Chondrocyte (in vitro differentiated cells): Measurements from ENCODE around the gene TBX15. TPM values are rescaled to one million over a fixed set of nuclear protein-coding genes. Genes with fewer than 3 reads are reported as not detected.

Experiments
- DNase-seq: peaks from one replicate; pipeline ENCODE4 v3.0.0; 2021; ENCODE audit warnings: mixed read lengths, low spot score
- H3K27ac Mint-ChIP-seq: one replicate; pipeline ENCODE4 v1.8.0; 2021; ENCODE audit warnings: mild to moderate bottlenecking, moderate library complexity, mixed read lengths; ENCODE audit not compliant: unreplicated experiment
- H3K27me3 Mint-ChIP-seq: 2 replicates; pipeline ENCODE4 v1.8.0; 2021; ENCODE audit warnings: low read depth, mixed read lengths
- H3K36me3 Mint-ChIP-seq: 2 replicates; pipeline ENCODE4 v1.8.0; 2021; ENCODE audit warnings: low read depth, mixed read lengths
- H3K4me1 Mint-ChIP-seq: 2 replicates; pipeline ENCODE4 v1.8.0; 2021; ENCODE audit warnings: low read depth, mild to moderate bottlenecking, mixed read lengths
- H3K4me3 Mint-ChIP-seq: one replicate; pipeline ENCODE4 v1.8.0; 2021; ENCODE audit warnings: mild to moderate bottlenecking, moderate library complexity, mixed read lengths; ENCODE audit not compliant: unreplicated experiment
- H3K9me3 Mint-ChIP-seq: 2 replicates; pipeline ENCODE4 v1.8.0; 2021; ENCODE audit warnings: low read depth, mixed read lengths
- CTCF ChIP-seq: fragments of 200-600 bp; sonication (generic); IDR thresholded peaks from 2 replicates; pipeline ENCODE4 v1.5.0; 2021; ENCODE audit warnings: antibody characterized with exemption, mild to moderate bottlenecking, moderate library complexity
- total RNA-seq: library from RNA; stranded (reverse); gene quantifications from 3 replicates; pipeline ENCODE4 v1.2.1, GENCODE V29; 2021

Gene TBX15
- total RNA-seq, 1 donor from 2014 or later = 41.0 TPM

GRCh38 chr1:118986555-118987467 lies 1.3 kb downstream of the TBX15 start:
- H3K36me3 Mint-ChIP-seq = peaks cover 20% of the 10 kb centered on the region
- H3K4me3 Mint-ChIP-seq = peak overlapping the region; percentile 99
- peak overlapping the region; percentile 100 for H3K27ac Mint-ChIP-seq
- no peak for TF ChIP-seq CTCF
- H3K9me3 Mint-ChIP-seq = no peaks in the 10 kb centered on the region
- DNase-seq = no peak
- H3K27me3 Mint-ChIP-seq = peaks cover 6% of the 10 kb centered on the region
- H3K4me1 Mint-ChIP-seq = peaks cover 67% of the 10 kb centered on the region

GRCh38 chr1:118985640-118986554 lies 2.2 kb downstream of the TBX15 start:
- H3K4me3 Mint-ChIP-seq = peak overlapping the region; percentile 99
- peak overlapping the region; percentile 100 for H3K27ac Mint-ChIP-seq
- TF ChIP-seq CTCF = no peak
- DNase-seq = no peak
- no peaks in the 10 kb centered on the region for H3K9me3 Mint-ChIP-seq
- H3K36me3 Mint-ChIP-seq = peaks cover 20% of the 10 kb centered on the region
- peaks cover 75% of the 10 kb centered on the region for H3K4me1 Mint-ChIP-seq
- peaks cover 5% of the 10 kb centered on the region for H3K27me3 Mint-ChIP-seq

- Mint-ChIP-seq H3K27me3 (peaks cover 4% of the 10 kb centered on the region), H3K36me3 (peaks cover 20% of the 10 kb centered on the region)
Observed at GRCh38 chr1:118984722-118985639, 3.2 kb downstream of the TBX15 start.

GRCh38 chr1:118984086-118984721 lies 3.9 kb downstream of the TBX15 start:
- Mint-ChIP-seq H3K27me3 (peaks cover 5% of the 10 kb centered on the region), H3K9me3 (no peaks in the 10 kb centered on the region), H3K4me3 (peak overlapping the region; percentile 99), H3K27ac (peak overlapping the region; percentile 100), H3K36me3 (peaks cover 21% of the 10 kb centered on the region), H3K4me1 (peaks cover 74% of the 10 kb centered on the region)
- peak; percentile 39 for TF ChIP-seq CTCF
- DNase-seq = no peak

More at GRCh38 chr1:118984722-118985639, 3.2 kb downstream of the TBX15 start:
- DNase-seq = no peak
- H3K27ac Mint-ChIP-seq = peak overlapping the region; percentile 100
- no peaks in the 10 kb centered on the region for H3K9me3 Mint-ChIP-seq
- TF ChIP-seq CTCF = no peak
- H3K4me1 Mint-ChIP-seq = peaks cover 76% of the 10 kb centered on the region
- peak overlapping the region; percentile 99 for H3K4me3 Mint-ChIP-seq
